HepG2 (cell line): Measurements from ENCODE around the gene PA2G4. TPM values are rescaled to one million over a fixed set of nuclear protein-coding genes. Genes with fewer than 3 reads are reported as not detected.

ENCODE experiments used
- FOXA1 ChIP-seq, 2 experiments: fragments of 450-650 bp in 1 of 2; sonication (generic) in 1 of 2; formaldehyde crosslinking in 1 of 2; IDR thresholded peaks; 2 replicates each; pipeline versions ENCODE4 v1.4.0 to v1.6.1; 2016 to 2020; ENCODE audit warnings: missing genetic modification reagents in 1 of 2
- HNRNPLL ChIP-seq: fragments of 200-400 bp; formaldehyde crosslinking; IDR thresholded peaks from 2 replicates; pipeline ENCODE4 v1.6.1; 2017; ENCODE audit warnings: mild to moderate bottlenecking, low read depth, low read length; ENCODE audit not compliant: poor library complexity, severe bottlenecking
- HOMEZ ChIP-seq: IDR thresholded peaks from 2 replicates; pipeline ENCODE4 v1.6.1; 2016; ENCODE audit warnings: low read depth
- IKZF1 ChIP-seq: fragments of 450-650 bp; IDR thresholded peaks from 2 replicates; pipeline ENCODE4 v1.7.1; 2016
- JARID2 ChIP-seq: sonication (generic); formaldehyde crosslinking; IDR thresholded peaks from 2 replicates; pipeline ENCODE4 v1.8.1; 2023; ENCODE audit warnings: missing genetic modification reagents, inconsistent platforms; ENCODE audit not compliant: insufficient replicate concordance
- NFATC3 ChIP-seq: sonication (generic); formaldehyde crosslinking; IDR thresholded peaks from 2 replicates; pipeline ENCODE4 v1.5.1; 2020; ENCODE audit warnings: mild to moderate bottlenecking, missing genetic modification reagents
- PHF5A ChIP-seq: IDR thresholded peaks from one replicate; pipeline ENCODE4 v1.6.1; 2018; ENCODE audit warnings: low read depth, missing genetic modification reagents; ENCODE audit not compliant: unreplicated experiment
- RCOR2 ChIP-seq: IDR thresholded peaks from 2 replicates; pipeline ENCODE4 v1.6.1; 2016; ENCODE audit warnings: missing biosample characterization, missing genetic modification reagents
- RXRA ChIP-seq: sonication (generic); formaldehyde crosslinking; IDR thresholded peaks from 2 replicates; pipeline ENCODE4 v1.5.1; 2020; ENCODE audit warnings: missing genetic modification reagents
- SALL1 ChIP-seq: sonication (generic); formaldehyde crosslinking; IDR thresholded peaks from 2 replicates; pipeline ENCODE4 v1.8.0; 2022; ENCODE audit warnings: mild to moderate bottlenecking, missing genetic modification reagents
- SNAPC5 ChIP-seq: sonication (generic); formaldehyde crosslinking; IDR thresholded peaks from 2 replicates; pipeline ENCODE4 v1.8.1; 2023; ENCODE audit warnings: mild to moderate bottlenecking, missing genetic modification reagents, borderline replicate concordance
- TBX2 ChIP-seq: sonication (generic); formaldehyde crosslinking; IDR thresholded peaks from 2 replicates; pipeline ENCODE4 v1.5.0; 2020; ENCODE audit warnings: missing genetic modification reagents, mild to moderate bottlenecking, borderline replicate concordance
- ZBTB25 ChIP-seq: IDR thresholded peaks from 2 replicates; pipeline ENCODE4 v1.6.1; 2018; ENCODE audit warnings: missing genetic modification reagents
- ZBTB7A ChIP-seq: sonication (generic); formaldehyde crosslinking; IDR thresholded peaks from 2 replicates; pipeline ENCODE4 v1.8.0; 2022; ENCODE audit warnings: mild to moderate bottlenecking, missing genetic modification reagents
- ZFP1 ChIP-seq: IDR thresholded peaks from 2 replicates; pipeline ENCODE4 v1.6.1; 2016
- ZMYM4 ChIP-seq: sonication (generic); formaldehyde crosslinking; IDR thresholded peaks from 2 replicates; pipeline ENCODE4 v1.8.1; 2023; ENCODE audit warnings: mild to moderate bottlenecking, missing genetic modification reagents
- ZNF143 ChIP-seq: sonication (generic); formaldehyde crosslinking; IDR thresholded peaks from 2 replicates; pipeline ENCODE4 v1.4.0; 2020; ENCODE audit warnings: missing genetic modification reagents
- ZNF232 ChIP-seq: sonication (generic); formaldehyde crosslinking; IDR thresholded peaks from 2 replicates; pipeline ENCODE4 v1.4.0; 2020; ENCODE audit warnings: missing genetic modification reagents, borderline replicate concordance
- ZNF414 ChIP-seq: sonication (generic); formaldehyde crosslinking; IDR thresholded peaks from 2 replicates; pipeline ENCODE4 v1.5.0; 2020; ENCODE audit warnings: missing genetic modification reagents
- ZNF569 ChIP-seq: sonication (generic); formaldehyde crosslinking; IDR thresholded peaks from 2 replicates; pipeline ENCODE4 v1.5.0; 2020; ENCODE audit warnings: mild to moderate bottlenecking, missing genetic modification reagents, moderate library complexity, borderline replicate concordance
- ZNF577 ChIP-seq: sonication (generic); formaldehyde crosslinking; IDR thresholded peaks from 2 replicates; pipeline ENCODE4 v1.4.0; 2020; ENCODE audit warnings: mild to moderate bottlenecking, low read depth, missing genetic modification reagents, borderline replicate concordance
- ZNF749 ChIP-seq: sonication (generic); formaldehyde crosslinking; IDR thresholded peaks from 2 replicates; pipeline ENCODE4 v1.8.0; 2022; ENCODE audit warnings: mild to moderate bottlenecking, missing genetic modification reagents, moderate library complexity, borderline replicate concordance
- ZNF788 ChIP-seq: sonication (generic); formaldehyde crosslinking; IDR thresholded peaks from 2 replicates; pipeline ENCODE4 v1.5.0; 2020; ENCODE audit warnings: mild to moderate bottlenecking, missing genetic modification reagents, borderline replicate concordance
- ZNF790 ChIP-seq: sonication (generic); formaldehyde crosslinking; IDR thresholded peaks from 2 replicates; pipeline ENCODE4 v1.8.0; 2022; ENCODE audit warnings: missing genetic modification reagents, mild to moderate bottlenecking, borderline replicate concordance
- ZNF839 ChIP-seq: sonication (generic); formaldehyde crosslinking; IDR thresholded peaks from 2 replicates; pipeline ENCODE4 v1.4.0; 2020; ENCODE audit warnings: missing genetic modification reagents, mild to moderate bottlenecking, borderline replicate concordance
- ZSCAN29 ChIP-seq: sonication (generic); formaldehyde crosslinking; conservative IDR thresholded peaks from 2 replicates; pipeline ENCODE4 v1.4.0; 2020; ENCODE audit warnings: mild to moderate bottlenecking, missing genetic modification reagents
- polyA plus RNA-seq, 8 experiments: library from polyadenylated mRNA; depleted of rRNA in 3 of 8; stranded (reverse) in 7 of 8; unstranded in 1 of 8; fragments of >200 nt; fragmentation: Illumina TruSeq in 4 of 8; extraction: Trizol in 4 of 8; gene quantifications; 2 replicates each; pipeline versions ENCODE4 v1.2.1 to v1.2.3, GENCODE V29; 2011 to 2016; ENCODE audit warnings: low read depth in 4 of 8, missing spikeins in 1 of 8, mixed read lengths in 1 of 8; ENCODE audit not compliant: insufficient read depth in 1 of 8
- total RNA-seq, 5 experiments: library from RNA; depleted of rRNA; stranded (reverse); fragments of >200 nt; fragmentation: Illumina TruSeq; extraction: Trizol; gene quantifications; 2 replicates each; pipeline ENCODE4 v1.2.3, GENCODE V29; 2016; ENCODE audit warnings: low read depth in 1 of 5
- TF ChIP-seq, protein P1 (sequence below): sonication (generic); formaldehyde crosslinking; IDR thresholded peaks from 2 replicates; pipeline ENCODE4 v1.4.0; 2020; ENCODE audit warnings: mild to moderate bottlenecking, missing genetic modification reagents

The PA2G4 gene
- total and polyA plus RNA-seq, 2 of the 13 experiments (the other 11 are each of a cell fraction or from before 2014, with no cell fraction given), result 147 to 240 TPM

- peak; percentile 52 for TF ChIP-seq HOMEZ
- TF ChIP-seq JARID2 (CRISPR knock-in tag), result no peak
- TF ChIP-seq, protein P1, sequence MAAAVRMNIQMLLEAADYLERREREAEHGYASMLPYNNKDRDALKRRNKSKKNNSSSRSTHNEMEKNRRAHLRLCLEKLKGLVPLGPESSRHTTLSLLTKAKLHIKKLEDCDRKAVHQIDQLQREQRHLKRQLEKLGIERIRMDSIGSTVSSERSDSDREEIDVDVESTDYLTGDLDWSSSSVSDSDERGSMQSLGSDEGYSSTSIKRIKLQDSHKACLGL, result peak; percentile 61; the same call in 1 of the 2 replicates
- no peak for TF ChIP-seq SNAPC5 (CRISPR knock-in tag)
- peak; percentile 80; the same call in 1 of the 2 replicates for TF ChIP-seq ZNF577 (CRISPR knock-in tag)
- TF ChIP-seq ZNF232 (CRISPR knock-in tag), result 0 out of 2 replicates have a peak, but pooled peaks have one; percentile 41
- TF ChIP-seq ZNF143, result peak; percentile 89
- TF ChIP-seq ZNF414, result peak; percentile 45; the same call in 1 of the 2 replicates
- no peak for TF ChIP-seq ZNF569
- no peak for TF ChIP-seq ZNF839 (CRISPR knock-in tag)
- TF ChIP-seq HNRNPLL, result no peak
- TF ChIP-seq FOXA1 (IDR thresholded peaks at IDR 0.05), result no peak
- no peak for TF ChIP-seq FOXA1 (CRISPR knock-in tag; IDR thresholded peaks at IDR 0.05)
- TF ChIP-seq RCOR2, result no peak; the same call in 1 of the 2 replicates
- TF ChIP-seq PHF5A, result peak; percentile 84
- TF ChIP-seq IKZF1, result no peak
- TF ChIP-seq ZFP1 (CRISPR knock-in tag), result no peak
- peak; percentile 80 for TF ChIP-seq SALL1 (CRISPR knock-in tag)
- TF ChIP-seq ZSCAN29 (CRISPR knock-in tag), result no peak
- 0 out of 2 replicates have a peak, but pooled peaks have one; percentile 54 for TF ChIP-seq ZNF749
- TF ChIP-seq ZNF788 (CRISPR knock-in tag), result peak; percentile 42; the same call in 1 of the 2 replicates
- TF ChIP-seq NFATC3 (CRISPR knock-in tag), result no peak
- peak; percentile 80; the same call in 1 of the 2 replicates for TF ChIP-seq ZBTB25 (CRISPR knock-in tag)
- TF ChIP-seq ZBTB7A, result no peak
- TF ChIP-seq ZMYM4 (CRISPR knock-in tag), result peak; percentile 78
- TF ChIP-seq ZNF790 (CRISPR knock-in tag), result no peak
- TF ChIP-seq TBX2 (CRISPR knock-in tag), result peak; percentile 46; the same call in 1 of the 2 replicates
- 0 out of 2 replicates have a peak, but pooled peaks have one; percentile 44 for TF ChIP-seq RXRA (CRISPR knock-in tag)
These were observed 12.1 kb downstream of the PA2G4 start, which contains the start of gene RPL41 (continued) for GRCh38 chr12:56116267-56117081.
